Sigmoid colon (tissue), 7 donors: ENCODE data around the gene GP5. TPM values are rescaled to one million over a fixed set of nuclear protein-coding genes. Genes with fewer than 3 reads are reported as not detected.

Experiments
- DNase-seq: peaks from one replicate; pipeline ENCODE4 v3.0.0-alpha.2; 2019
- H3K27ac ChIP-seq, 4 donors: fragments of 200-600 bp; sonication (generic); one replicate each; pipeline ENCODE4 v1.5.1; 2016 to 2019; ENCODE audit warnings: mild to moderate bottlenecking in 1 of 4
- H3K27me3 ChIP-seq, 3 donors: fragments of 200-600 bp; sonication (generic); one replicate each; pipeline ENCODE4 v1.5.1; 2019; ENCODE audit warnings: mild to moderate bottlenecking in 1 of 3
- H3K36me3 ChIP-seq, 4 donors: fragments of 200-600 bp; sonication (generic); one replicate each; pipeline ENCODE4 v1.5.1; 2016 to 2019
- H3K4me1 ChIP-seq, 4 donors: fragments of 200-600 bp; sonication (generic); one replicate each; pipeline ENCODE4 v1.5.1; 2017 to 2019
- H3K4me3 ChIP-seq, 4 donors: fragments of 200-600 bp; sonication (generic); one replicate each; pipeline ENCODE4 v1.5.1; 2017 to 2019; ENCODE audit warnings: mild to moderate bottlenecking in 2 of 4, moderate library complexity in 1 of 4
- H3K9me3 ChIP-seq, 4 donors: fragments of 200-600 bp in 3 of 4; sonication (generic) in 3 of 4; one replicate each; pipeline versions ENCODE4 v1.5.1 to v1.6.1; 2013 to 2019
- CTCF ChIP-seq, 4 experiments: fragments of 450-650 bp in 3 of 4; fragments of 200-600 bp in 1 of 4; IDR thresholded peaks; one replicate each; pipeline ENCODE4 v1.5.1; 2016 to 2019; ENCODE audit warnings: antibody characterized with exemption in 4 of 4, mild to moderate bottlenecking in 3 of 4, moderate library complexity in 2 of 4
- EP300 ChIP-seq, 4 donors: sonication (generic); formaldehyde crosslinking; IDR thresholded peaks; one replicate each; pipeline ENCODE4 v1.6.1; 2017; ENCODE audit warnings: antibody characterized with exemption in 4 of 4
- POLR2A ChIP-seq, 2 donors: fragments of 450-650 bp; IDR thresholded peaks; one replicate each; pipeline ENCODE4 v1.6.1; 2016; ENCODE audit warnings: antibody characterized with exemption in 2 of 2, mild to moderate bottlenecking in 2 of 2, moderate library complexity in 2 of 2
- POLR2AphosphoS5 ChIP-seq, 4 donors: sonication (generic); formaldehyde crosslinking; IDR thresholded peaks; one replicate each; pipeline ENCODE4 v1.6.1; 2017; ENCODE audit warnings: antibody characterized with exemption in 4 of 4
- WGBS, 2 donors: extraction: QIAGEN DNeasy Blood & Tissue Kit; methylation state at CpG; one replicate each; pipeline ENCODE4 v1.1.7; 2013; 5-methylcytosine and 5-hydroxymethylcytosine counted together
- intact Hi-C: fragments of 100-400 bp; cut with DNase I; formaldehyde crosslinking; loops from one replicate; pipeline ENCODE4 v1.15.1; 2023
- polyA plus RNA-seq, 3 donors: library from polyadenylated mRNA; stranded (reverse); fragments of 200-250 nt; gene quantifications; one replicate each; pipeline ENCODE4 v1.2.3, GENCODE V29; 2013
- total RNA-seq, 4 donors: library from RNA; depleted of rRNA; stranded (reverse); fragments of >200 nt; gene quantifications; one replicate each; pipeline ENCODE4 v1.1.0, GENCODE V29; 2016
- donor health status: healthy with polysubstance abuse.
- donor health status: Bipolar disorder and iron deficiency.
- donor health status: healthy.

Gene GP5
- total and polyA plus RNA-seq, 7 donors: 0.14 to 0.69 TPM; not detected in 5

DNA sequence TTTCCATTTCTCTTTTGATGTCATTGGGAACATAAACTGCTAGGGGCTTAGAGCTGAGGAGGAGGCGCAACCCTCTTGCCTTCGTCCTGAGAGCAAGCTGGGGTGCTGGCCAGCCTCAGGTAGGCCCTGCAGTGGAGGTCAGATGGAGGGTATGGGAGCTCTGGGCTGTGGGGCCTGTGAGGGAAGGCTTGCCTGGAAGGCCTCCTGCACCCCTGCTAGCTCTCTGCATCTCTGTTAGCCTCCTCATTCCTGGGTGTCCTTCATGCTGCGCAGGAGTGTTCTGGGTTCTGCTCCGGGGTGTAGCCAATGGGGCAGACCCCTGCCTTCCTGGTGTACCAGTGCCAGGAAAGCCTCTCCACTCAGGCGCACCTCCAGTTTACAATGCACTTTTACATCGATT, 11.8 kb downstream of the GP5 start:
- peaks cover 0 to 4% (median 0%) of the 10 kb centered on the region in 4 donors for H3K9me3 ChIP-seq
- DNase-seq: no peak
- intact Hi-C loops: no loop called here
- WGBS, 2 donors: 95 to 96% methylated on average over 6 of the region's 6 CpGs
- no peak overlapping the region for H3K27ac ChIP-seq
- no peaks in the 10 kb centered on the region for H3K4me1 ChIP-seq
- TF ChIP-seq POLR2AphosphoS5 (IDR thresholded peaks at IDR 0.05): no peak
- no peak for TF ChIP-seq EP300 (IDR thresholded peaks at IDR 0.05)
- TF ChIP-seq POLR2A (IDR thresholded peaks at IDR 0.05): no peak
- TF ChIP-seq CTCF (IDR thresholded peaks at IDR 0.05): no peak
- no peaks in the 10 kb centered on the region for H3K36me3 ChIP-seq
- no peaks in the 10 kb centered on the region for H3K27me3 ChIP-seq
- no peak overlapping the region for H3K4me3 ChIP-seq

GRCh38 chr3:194386648-194387047, 12.4 kb downstream of the GP5 start:
- Histone ChIP-seq H3K27ac (no peak overlapping the region), H3K9me3 (peaks cover 0 to 4% (median 0%) of the 10 kb centered on the region in 4 donors), H3K4me1 (peaks cover 0 to under 1% (median 0%) of the 10 kb centered on the region in 4 donors), H3K27me3 (no peaks in the 10 kb centered on the region), H3K36me3 (no peaks in the 10 kb centered on the region), H3K4me3 (no peak overlapping the region)
- no peak for DNase-seq
- WGBS, 2 donors: 23 to 65% methylated on average over 7 of the region's 7 CpGs
- intact Hi-C loops: no loop called here
- no peak for TF ChIP-seq POLR2AphosphoS5 (IDR thresholded peaks at IDR 0.05)
- no peak for TF ChIP-seq POLR2A (IDR thresholded peaks at IDR 0.05)
- TF ChIP-seq CTCF (IDR thresholded peaks at IDR 0.05): no peak

GRCh38 chr3:194386066-194386465, 13.0 kb downstream of the GP5 start:
- no peak overlapping the region for H3K4me3 ChIP-seq
- H3K27ac ChIP-seq: no peak overlapping the region
- peaks cover 0 to 4% (median 0%) of the 10 kb centered on the region in 4 donors for H3K9me3 ChIP-seq
- intact Hi-C loops: no loop called here
- DNase-seq: no peak
- no peaks in the 10 kb centered on the region for H3K27me3 ChIP-seq
- H3K4me1 ChIP-seq: peaks cover 0 to 6% (median 3%) of the 10 kb centered on the region in 4 donors
- WGBS, 2 donors: 89 to 90% methylated on average over 15 of the region's 15 CpGs
- no peaks in the 10 kb centered on the region for H3K36me3 ChIP-seq
- TF ChIP-seq POLR2A (IDR thresholded peaks at IDR 0.05) (no peak), CTCF (IDR thresholded peaks at IDR 0.05) (no peak), EP300 (IDR thresholded peaks at IDR 0.05) (no peak), POLR2AphosphoS5 (IDR thresholded peaks at IDR 0.05) (no peak)

GRCh38 chr3:194384569-194385001, 14.5 kb downstream of the GP5 start:
- TF ChIP-seq CTCF (IDR thresholded peaks at IDR 0.05): no peak
- Histone ChIP-seq H3K27me3 (no peaks in the 10 kb centered on the region), H3K4me1 (peaks cover 0 to 6% (median 3%) of the 10 kb centered on the region in 4 donors), H3K36me3 (no peaks in the 10 kb centered on the region), H3K4me3 (no peak overlapping the region), H3K9me3 (no peaks in the 10 kb centered on the region), H3K27ac (no peak overlapping the region)
- intact Hi-C loops: no loop called here
- 93 to 95% methylated on average over 12 of the region's 12 CpGs for WGBS, 2 donors
- no peak for DNase-seq

DNA sequence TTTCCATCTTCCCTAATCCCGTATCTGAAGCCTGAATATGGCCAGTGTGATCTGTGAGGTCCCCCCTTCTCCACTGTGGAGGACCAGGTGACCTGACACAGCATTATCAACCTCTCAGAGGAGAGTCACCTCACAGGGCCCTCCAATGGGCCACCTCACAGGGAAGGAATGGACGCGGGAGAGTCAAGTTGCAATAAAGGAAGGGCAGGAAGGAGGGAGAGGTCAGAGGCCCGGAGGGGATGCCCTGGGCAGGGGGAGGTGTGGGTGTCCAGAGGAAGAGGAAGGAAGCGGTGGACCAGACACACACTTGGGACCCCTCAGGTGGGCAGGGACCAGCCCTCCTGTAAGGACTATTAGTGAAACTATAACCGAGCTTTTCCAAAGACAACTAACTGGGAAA, 14.9 kb downstream of the GP5 start:
- H3K27me3 ChIP-seq: no peaks in the 10 kb centered on the region
- no peak for TF ChIP-seq EP300 (IDR thresholded peaks at IDR 0.05)
- peaks cover 0 to 6% (median 3%) of the 10 kb centered on the region in 4 donors for H3K4me1 ChIP-seq
- H3K9me3 ChIP-seq: no peaks in the 10 kb centered on the region
- no peak overlapping the region for H3K27ac ChIP-seq
- no peak overlapping the region for H3K4me3 ChIP-seq
- H3K36me3 ChIP-seq: no peaks in the 10 kb centered on the region
- intact Hi-C loops: no loop called here
- WGBS, 2 donors: 77 to 89% methylated on average over 6 of the region's 6 CpGs
- no peak for DNase-seq
